Colonic mucosa (tissue), 4 donors: Measurements from ENCODE around the gene GPR25. TPM values are rescaled to one million over a fixed set of nuclear protein-coding genes. Genes with fewer than 3 reads are reported as not detected.

Source experiments
- DNase-seq: peaks from one replicate; pipeline ENCODE4 v3.0.0-alpha.2; 2020
- H3K27ac ChIP-seq: fragments of 200-600 bp; one replicate; pipeline ENCODE4 v1.8.0; 2021
- H3K27me3 ChIP-seq: fragments of 200-600 bp; one replicate; pipeline ENCODE4 v1.8.0; 2021
- H3K36me3 ChIP-seq: fragments of 200-600 bp; one replicate; pipeline ENCODE4 v1.8.0; 2021
- H3K4me1 ChIP-seq: fragments of 200-600 bp; one replicate; pipeline ENCODE4 v1.8.0; 2021; ENCODE audit warnings: mild to moderate bottlenecking
- H3K4me3 ChIP-seq: fragments of 200-600 bp; one replicate; pipeline ENCODE4 v1.8.0; 2021
- H3K9ac ChIP-seq, 2 donors: one replicate each; pipeline ENCODE4 v1.7.0; 2013; ENCODE audit warnings: control low read depth in 2 of 2, low read depth in 2 of 2, low read length in 2 of 2
- H3K9me3 ChIP-seq: fragments of 200-600 bp; one replicate; pipeline ENCODE4 v1.8.0; 2021
- CTCF ChIP-seq: fragments of 200-600 bp; IDR thresholded peaks from one replicate; pipeline ENCODE4 v1.8.0; 2022; ENCODE audit warnings: antibody characterized with exemption, mild to moderate bottlenecking
- intact Hi-C: fragments of 100-400 bp; cut with DNase I; formaldehyde crosslinking; loops from one replicate; pipeline ENCODE4 v1.14.1; 2022
- total RNA-seq, 2 donors: library from RNA; stranded (reverse); fragmentation: NEBNext Ultra II Directional in 1 of 2; extraction: Animal tissue kit (Norgen Biotek cat#: 25700) in 1 of 2; gene quantifications; one replicate each; pipeline ENCODE4 v1.2.1, GENCODE V29; 2021
- donor health status: healthy.
- donor health status: DM: no; HTN: no; CAD: no.
- donor health status: DM: no; HTN: no; CAD: no.

The GPR25 gene
- total RNA-seq, 2 donors from 2014 or later: 0.19 to 0.27 TPM

- DNase-seq: no peak
- no peak overlapping the region for H3K4me3 ChIP-seq
- no peaks in the 10 kb centered on the region for H3K36me3 ChIP-seq
- H3K27ac ChIP-seq: no peak overlapping the region
- H3K9me3 ChIP-seq: no peaks in the 10 kb centered on the region
- TF ChIP-seq CTCF: no peak
- intact Hi-C loops: no loop called here
- H3K27me3 ChIP-seq: no peaks in the 10 kb centered on the region
- no peaks in the 10 kb centered on the region for H3K4me1 ChIP-seq
- H3K9ac ChIP-seq: no peak overlapping the region
Observed at GRCh38 chr1:200916152-200916551, 43.4 kb downstream of the GPR25 start.

GRCh38 chr1:200916681-200917080 lies 43.9 kb downstream of the GPR25 start:
- Histone ChIP-seq H3K4me3 (no peak overlapping the region), H3K9me3 (no peaks in the 10 kb centered on the region), H3K27ac (no peak overlapping the region), H3K4me1 (no peaks in the 10 kb centered on the region), H3K27me3 (no peaks in the 10 kb centered on the region), H3K9ac (no peak overlapping the region), H3K36me3 (no peaks in the 10 kb centered on the region)
- no peak for DNase-seq
- intact Hi-C loops: no loop called here
- TF ChIP-seq CTCF: no peak

GRCh38 chr1:200917291-200917817 lies 44.6 kb downstream of the GPR25 start:
- peak; percentile 68 for DNase-seq
- no peaks in the 10 kb centered on the region for H3K9me3 ChIP-seq
- H3K4me3 ChIP-seq: no peak overlapping the region
- H3K9ac ChIP-seq: peak overlapping the region in 1 of 2 donors; percentile 51
- H3K4me1 ChIP-seq: no peaks in the 10 kb centered on the region
- H3K27ac ChIP-seq: peak overlapping the region; percentile 17
- no peak for TF ChIP-seq CTCF
- H3K36me3 ChIP-seq: no peaks in the 10 kb centered on the region
- H3K27me3 ChIP-seq: no peaks in the 10 kb centered on the region
- intact Hi-C loops: no loop called here

- Histone ChIP-seq H3K9me3 (no peaks in the 10 kb centered on the region), H3K4me1 (no peaks in the 10 kb centered on the region), H3K27ac (no peak overlapping the region), H3K4me3 (no peak overlapping the region), H3K9ac (no peak overlapping the region), H3K27me3 (no peaks in the 10 kb centered on the region), H3K36me3 (no peaks in the 10 kb centered on the region)
- TF ChIP-seq CTCF: no peak
- intact Hi-C loops: no loop called here
- DNase-seq: no peak
Observed at GRCh38 chr1:200918006-200918405, 45.2 kb downstream of the GPR25 start.

GRCh38 chr1:200919386-200919785 lies 46.6 kb downstream of the GPR25 start:
- Histone ChIP-seq H3K4me3 (no peak overlapping the region), H3K36me3 (no peaks in the 10 kb centered on the region), H3K9ac (no peak overlapping the region), H3K27ac (no peak overlapping the region), H3K9me3 (no peaks in the 10 kb centered on the region), H3K27me3 (no peaks in the 10 kb centered on the region), H3K4me1 (no peaks in the 10 kb centered on the region)
- DNase-seq: no peak
- TF ChIP-seq CTCF: no peak
- intact Hi-C loops: no loop called here
